Lower leg skin (tissue), 4 donors: ENCODE data around the gene ZNF547. TPM values are rescaled to one million over a fixed set of nuclear protein-coding genes. Genes with fewer than 3 reads are reported as not detected.

Experiments used
- DNase-seq, 2 donors: peaks; one replicate each; pipeline ENCODE4 v3.0.0-alpha.2; 2019; ENCODE audit warnings: low spot score in 2 of 2
- H3K4me3 ChIP-seq: fragments of 200-600 bp; sonication (generic); 2 replicates; pipeline ENCODE4 v1.5.1; 2017; ENCODE audit warnings: mild to moderate bottlenecking, low read depth; ENCODE audit not compliant: poor library complexity, severe bottlenecking
- CTCF ChIP-seq, 3 donors: fragments of 450-650 bp; IDR thresholded peaks; one replicate each; pipeline ENCODE4 v1.5.1; 2016; ENCODE audit warnings: antibody characterized with exemption in 3 of 3, mild to moderate bottlenecking in 3 of 3, moderate library complexity in 2 of 3
- POLR2A ChIP-seq, 2 donors: fragments of 450-650 bp; IDR thresholded peaks; one replicate each; pipeline ENCODE4 v1.6.1; 2016 to 2017; ENCODE audit warnings: antibody characterized with exemption in 2 of 2, mild to moderate bottlenecking in 1 of 2, moderate library complexity in 1 of 2
- WGBS, 2 donors: methylation state at CpG; one replicate each; pipeline ENCODE4 v1.1.5; 2018; 5-methylcytosine and 5-hydroxymethylcytosine counted together
- intact Hi-C: fragments of 100-400 bp; cut with DNase I; formaldehyde crosslinking; loops from one replicate; pipeline ENCODE4 v1.15.0; 2023; ENCODE audit warnings: low total_unique reads
- total RNA-seq, 4 donors: library from RNA; depleted of rRNA; stranded (reverse); fragments of >200 nt; gene quantifications; one replicate each; pipeline ENCODE4 v1.1.0, GENCODE V29; 2016

Gene ZNF547
- total RNA-seq, 4 donors from 2014 or later = 0.42 to 2.4 (median 1.4) TPM

- WGBS, 2 donors = 25 to 42% methylated on average over 8 of the region's 8 CpGs
- no peak for TF ChIP-seq CTCF (IDR thresholded peaks at IDR 0.05)
- intact Hi-C loops = no loop called here
- H3K4me3 ChIP-seq = peak overlapping the region; percentile 90
- no peak for DNase-seq
Measured at GRCh38 chr19:57321116-57321515, 42.2 kb upstream of the ZNF547 start.

- DNase-seq = no peak
- no peak overlapping the region for H3K4me3 ChIP-seq
- 51 to 80% methylated on average over 3 of the region's 3 CpGs for WGBS, 2 donors
- TF ChIP-seq CTCF (IDR thresholded peaks at IDR 0.05) (no peak), POLR2A (IDR thresholded peaks at IDR 0.05) (no peak)
- intact Hi-C loops = no loop called here
Measured at GRCh38 chr19:57321751-57322150, 41.6 kb upstream of the ZNF547 start.

GRCh38 chr19:57324992-57325391 lies 38.4 kb upstream of the ZNF547 start:
- no peak overlapping the region for H3K4me3 ChIP-seq
- intact Hi-C loops = no loop called here
- TF ChIP-seq POLR2A (IDR thresholded peaks at IDR 0.05) (no peak), CTCF (IDR thresholded peaks at IDR 0.05) (no peak)
- no peak for DNase-seq

GRCh38 chr19:57327993-57328392 lies 35.4 kb upstream of the ZNF547 start:
- intact Hi-C loops = no loop called here
- no peak overlapping the region for H3K4me3 ChIP-seq
- no peak for TF ChIP-seq CTCF (IDR thresholded peaks at IDR 0.05)
- no peak for TF ChIP-seq POLR2A (IDR thresholded peaks at IDR 0.05)
- 95% methylated on average over 8 of the region's 8 CpGs for WGBS, 2 donors
- no peak for DNase-seq

- TF ChIP-seq POLR2A (IDR thresholded peaks at IDR 0.05) (no peak), CTCF (IDR thresholded peaks at IDR 0.05) (no peak)
- WGBS, 2 donors = 63 to 64% methylated on average over 4 of the region's 4 CpGs
- no peak overlapping the region for H3K4me3 ChIP-seq
- no peak for DNase-seq
- intact Hi-C loops = no loop called here
Measured at GRCh38 chr19:57334191-57334590, 29.2 kb upstream of the ZNF547 start.

- TF ChIP-seq POLR2A (IDR thresholded peaks at IDR 0.05) = no peak
- no peak for TF ChIP-seq CTCF (IDR thresholded peaks at IDR 0.05)
- WGBS, 2 donors = 40 to 46% methylated on average over 3 of the region's 3 CpGs
- intact Hi-C loops = no loop called here
- no peak for DNase-seq
- no peak overlapping the region for H3K4me3 ChIP-seq
Measured at GRCh38 chr19:57338877-57339276, 24.5 kb upstream of the ZNF547 start.
